Measurements from ENCODE around the gene ENTHD1. TPM values are rescaled to one million over a fixed set of nuclear protein-coding genes. Genes with fewer than 3 reads are reported as not detected.

The ENTHD1 gene
- total RNA-seq (not detected in 2 replicates), polyA plus RNA-seq (not detected in 2 replicates), polyA minus RNA-seq (not detected in 2 replicates), Bru-seq, nascent RNA (not detected), BruChase-seq, experiment 1, labeled RNA remaining after a 6-hour chase (percentile 1 among the genes with signal in this experiment), BruChase-seq, experiment 2, labeled RNA remaining after a 2-hour chase (not detected)
- not detected in 2 replicates for polyA plus RNA-seq (2011; cell fraction: cytosol; rRNA removed)
- not detected in 2 replicates for polyA plus RNA-seq (2011; cell fraction: nucleus; rRNA removed)
- not detected in 2 replicates for polyA plus RNA-seq (2012)
- polyA minus RNA-seq (2011; cell fraction: cytosol; rRNA and poly(A)+ RNA removed), result not detected
- not detected in 2 replicates for polyA minus RNA-seq (2011; cell fraction: nucleus; rRNA and poly(A)+ RNA removed)
- long read RNA-seq, result 0 reads

GRCh38 chr22:39893526-39893925 is at the start of gene ENTHD1:
ENTHD1 (minus strand) TSS chr22:39893760; CDS start chr22:39887748, 6,012 bp downstream.
- peaks cover 2 to 7% of the 10 kb centered on the region in 2 experiments for H3K27me3 ChIP-seq (ENCODE audit: control insufficient read depth in 2 of 2, insufficient read depth in 2 of 2, low read length in 2 of 2)
- no peaks in the 10 kb centered on the region for H4K20me1 ChIP-seq (replicated peaks; ENCODE audit: control insufficient read depth, extremely low read depth, insufficient read depth, low read length)
- intact Hi-C loops (cut with micrococcal nuclease), result no loop called here
- DNase-seq (ENCODE audit: low read depth, low spot score) (no peak), FAIRE-seq (no peak)
- H3K4me3 ChIP-seq (replicated peaks in 1 of 3; ENCODE audit: insufficient read depth in 1 of 3, low read depth in 1 of 3, low read length in 3 of 3), result no peak within 1 kb of the TSS
- no peaks in the 10 kb centered on the region for H3K36me3 ChIP-seq (ENCODE audit: control insufficient read depth in 2 of 2, extremely low read depth in 1 of 2, insufficient read depth in 2 of 2, low read length in 2 of 2)
- ChIA-PET POLR2A (no interaction called here), CTCF (no interaction called here)
- no peaks in the 10 kb centered on the region for H3K79me2 ChIP-seq (ENCODE audit: control insufficient read depth, insufficient read depth, low read length)
- H3K4me2 ChIP-seq (ENCODE audit: insufficient read depth, low read length), result no peak within 1 kb of the TSS
- TF ChIP-seq EZH2 (IDR thresholded peaks at IDR 0.05; ENCODE audit: borderline replicate concordance, low read depth, low read length, severe bottlenecking) (no peak), MYC (IDR thresholded peaks at IDR 0.05; ENCODE audit: low read depth, low read length) (no peak), FOS (IDR thresholded peaks at IDR 0.05; ENCODE audit: borderline replicate concordance, insufficient read depth, low read length) (no peak), JUN (IDR thresholded peaks at IDR 0.05; ENCODE audit: borderline replicate concordance, insufficient read depth, insufficient read length, low read depth) (no peak), POLR2A (IDR thresholded peaks at IDR 0.05; ENCODE audit: low read depth, low read length) (no peak), GATA2 (IDR thresholded peaks at IDR 0.05; ENCODE audit: insufficient read depth, insufficient read length, low read depth, low read length) (no peak), POLR2AphosphoS5 (IDR thresholded peaks at IDR 0.05; ENCODE audit: insufficient read depth, low read depth, low read length) (no peak), CTCF (IDR thresholded peaks at IDR 0.05; ENCODE audit: extremely low read depth in 1 of 2, insufficient read depth in 1 of 2, low read depth in 1 of 2, low read length in 2 of 2) (no peak), MAX (IDR thresholded peaks at IDR 0.05; ENCODE audit: insufficient read depth, insufficient read length) (no peak)
- dilution Hi-C loops (cut with MboI; ENCODE audit: extremely low pct_ligation_motif_present, low sequenced_read_pairs), result no loop called here
- H3K27ac ChIP-seq (ENCODE audit: insufficient read depth, low read depth, low read length), result no peak within 1 kb of the TSS
- no peaks in the 10 kb centered on the region for H3K9me3 ChIP-seq (replicated peaks; ENCODE audit: control insufficient read depth, insufficient read depth, low read length)
- no peak within 1 kb of the TSS for H2AFZ ChIP-seq (ENCODE audit: low read depth, low read length)
- H3K4me1 ChIP-seq (ENCODE audit: control insufficient read depth, extremely low read depth, insufficient read depth, low read length), result peaks cover 2% of the 10 kb centered on the region
- no TSS peak for BruUV-seq (replicated peaks)
- no peak within 1 kb of the TSS for H3K9ac ChIP-seq (replicated peaks; ENCODE audit: extremely low read depth, insufficient read depth, low read length)
- H3K9me1 ChIP-seq (replicated peaks; ENCODE audit: control insufficient read depth, extremely low read depth, insufficient read depth, low read length), result no peaks in the 10 kb centered on the region
